ENCODE measurements around the gene CHRND.

- no peak for TF ChIP-seq SMC3 (conservative IDR thresholded peaks at IDR 0.05; ENCODE audit: poor library complexity)
- TF ChIP-seq REST (IDR thresholded peaks at IDR 0.05; ENCODE audit: borderline replicate concordance): no peak
- TF ChIP-seq, protein P1, sequence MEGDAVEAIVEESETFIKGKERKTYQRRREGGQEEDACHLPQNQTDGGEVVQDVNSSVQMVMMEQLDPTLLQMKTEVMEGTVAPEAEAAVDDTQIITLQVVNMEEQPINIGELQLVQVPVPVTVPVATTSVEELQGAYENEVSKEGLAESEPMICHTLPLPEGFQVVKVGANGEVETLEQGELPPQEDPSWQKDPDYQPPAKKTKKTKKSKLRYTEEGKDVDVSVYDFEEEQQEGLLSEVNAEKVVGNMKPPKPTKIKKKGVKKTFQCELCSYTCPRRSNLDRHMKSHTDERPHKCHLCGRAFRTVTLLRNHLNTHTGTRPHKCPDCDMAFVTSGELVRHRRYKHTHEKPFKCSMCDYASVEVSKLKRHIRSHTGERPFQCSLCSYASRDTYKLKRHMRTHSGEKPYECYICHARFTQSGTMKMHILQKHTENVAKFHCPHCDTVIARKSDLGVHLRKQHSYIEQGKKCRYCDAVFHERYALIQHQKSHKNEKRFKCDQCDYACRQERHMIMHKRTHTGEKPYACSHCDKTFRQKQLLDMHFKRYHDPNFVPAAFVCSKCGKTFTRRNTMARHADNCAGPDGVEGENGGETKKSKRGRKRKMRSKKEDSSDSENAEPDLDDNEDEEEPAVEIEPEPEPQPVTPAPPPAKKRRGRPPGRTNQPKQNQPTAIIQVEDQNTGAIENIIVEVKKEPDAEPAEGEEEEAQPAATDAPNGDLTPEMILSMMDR (IDR thresholded peaks at IDR 0.05; ENCODE audit: poor library complexity, severe bottlenecking): no peak
Observed at GRCh38 chr2:232551776-232552175, 25.8 kb downstream of the CHRND start.

Data from neural cell (in vitro differentiated cells).